Stomach (tissue), 4 donors: ENCODE results near the gene SPIC.
A peak's percentile ranks its signal among the peaks of the same experiment; 100 is the strongest.

Experiments used
- CTCF ChIP-seq, 7 experiments: fragments of 450-650 bp in 4 of 7; fragments of 200-600 bp in 3 of 7; sonication (generic) in 3 of 7; IDR thresholded peaks; one replicate each; pipeline ENCODE4 v1.5.1; 2016 to 2019; ENCODE audit warnings: antibody characterized with exemption in 7 of 7, control low read depth in 2 of 7, mild to moderate bottlenecking in 1 of 7
- POLR2A ChIP-seq, 4 donors: fragments of 450-650 bp; IDR thresholded peaks; one replicate each; pipeline ENCODE4 v1.6.1; 2016; ENCODE audit warnings: antibody characterized with exemption in 4 of 4, control low read depth in 2 of 4, mild to moderate bottlenecking in 1 of 4, moderate library complexity in 1 of 4
- POLR2AphosphoS5 ChIP-seq, 3 donors: sonication (generic); formaldehyde crosslinking; IDR thresholded peaks; one replicate each; pipeline ENCODE4 v1.6.1; 2016; ENCODE audit warnings: antibody characterized with exemption in 3 of 3

- TF ChIP-seq CTCF (IDR thresholded peaks at IDR 0.05) (no peak), POLR2A (IDR thresholded peaks at IDR 0.05) (no peak), POLR2AphosphoS5 (IDR thresholded peaks at IDR 0.05) (peak in 1 of 3 donors; percentile 29)
These were observed 15.3 kb upstream of the SPIC start for GRCh38 chr12:101459642-101460346.
